ENCODE data around the gene NDC1. TPM values are rescaled to one million over a fixed set of nuclear protein-coding genes. Genes with fewer than 3 reads are reported as not detected.
A peak's percentile ranks its signal among the peaks of the same experiment; 100 is the strongest.

Gene NDC1
- total and polyA plus RNA-seq, 2 experiments from 2014 or later = 11.7 to 20.5 TPM

- Histone ChIP-seq H3K27me3 (no peaks in the 10 kb centered on the region), H3K4me1 (ENCODE audit: low read depth) (no peaks in the 10 kb centered on the region), H3K9me3 (ENCODE audit: low read depth) (no peaks in the 10 kb centered on the region), H3K27ac (no peak overlapping the region), H3K36me3 (peaks cover 9% of the 10 kb centered on the region), H3K4me3 (no peak overlapping the region)
- no peak for TF ChIP-seq CTCF (IDR thresholded peaks at IDR 0.05; ENCODE audit: low read depth, low read length)
- DNase-seq (ENCODE audit: low read depth in 1 of 2, low spot score in 1 of 2) = no peak
Observed at GRCh38 chr1:53769184-53769583, 68.9 kb downstream of the NDC1 start.

GRCh38 chr1:53766831-53767405 is 71.2 kb downstream of the NDC1 start:
- TF ChIP-seq CTCF (IDR thresholded peaks at IDR 0.05; ENCODE audit: low read depth, low read length) = no peak
- Histone ChIP-seq H3K36me3 (peaks cover 9% of the 10 kb centered on the region), H3K4me3 (no peak overlapping the region), H3K27ac (no peak overlapping the region), H3K27me3 (no peaks in the 10 kb centered on the region), H3K4me1 (ENCODE audit: low read depth) (no peaks in the 10 kb centered on the region), H3K9me3 (ENCODE audit: low read depth) (no peaks in the 10 kb centered on the region)
- peak in 1 of 2 donors; percentile 52 for DNase-seq (ENCODE audit: low read depth in 1 of 2, low spot score in 1 of 2)

GRCh38 chr1:53766194-53766742 is 71.8 kb downstream of the NDC1 start:
- H3K36me3 ChIP-seq = peaks cover 9% of the 10 kb centered on the region
- no peak for DNase-seq (ENCODE audit: low read depth in 1 of 2, low spot score in 1 of 2)
- no peak for TF ChIP-seq CTCF (IDR thresholded peaks at IDR 0.05; ENCODE audit: low read depth, low read length)
- no peak overlapping the region for H3K4me3 ChIP-seq
- no peaks in the 10 kb centered on the region for H3K4me1 ChIP-seq (ENCODE audit: low read depth)
- no peak overlapping the region for H3K27ac ChIP-seq
- no peaks in the 10 kb centered on the region for H3K27me3 ChIP-seq
- H3K9me3 ChIP-seq (ENCODE audit: low read depth) = no peaks in the 10 kb centered on the region

GRCh38 chr1:53765657-53766056 is 72.4 kb downstream of the NDC1 start:
- no peak overlapping the region for H3K4me3 ChIP-seq
- no peak overlapping the region for H3K27ac ChIP-seq
- H3K4me1 ChIP-seq (ENCODE audit: low read depth) = no peaks in the 10 kb centered on the region
- DNase-seq (ENCODE audit: low read depth in 1 of 2, low spot score in 1 of 2) = peak in 1 of 2 donors; percentile 72
- no peaks in the 10 kb centered on the region for H3K9me3 ChIP-seq (ENCODE audit: low read depth)
- H3K36me3 ChIP-seq = peaks cover 9% of the 10 kb centered on the region
- H3K27me3 ChIP-seq = no peaks in the 10 kb centered on the region
- no peak for TF ChIP-seq CTCF (IDR thresholded peaks at IDR 0.05; ENCODE audit: low read depth, low read length)

GRCh38 chr1:53763911-53764310 is 74.2 kb downstream of the NDC1 start:
- peaks cover 9% of the 10 kb centered on the region for H3K36me3 ChIP-seq
- H3K27me3 ChIP-seq = no peaks in the 10 kb centered on the region
- H3K9me3 ChIP-seq (ENCODE audit: low read depth) = no peaks in the 10 kb centered on the region
- no peak for DNase-seq (ENCODE audit: low read depth in 1 of 2, low spot score in 1 of 2)
- no peaks in the 10 kb centered on the region for H3K4me1 ChIP-seq (ENCODE audit: low read depth)
- TF ChIP-seq CTCF (IDR thresholded peaks at IDR 0.05; ENCODE audit: low read depth, low read length) = no peak
- no peak overlapping the region for H3K27ac ChIP-seq
- no peak overlapping the region for H3K4me3 ChIP-seq

All from cardiac muscle cell (in vitro differentiated cells and primary cell).